Ishikawa (cell line): Measurements from ENCODE around the gene CACNA2D2.

Source experiments
- EP300 ChIP-seq: IDR thresholded peaks from 2 replicates; pipeline ENCODE4 v1.6.1; 2012; ENCODE audit warnings: borderline replicate concordance
- FOXM1 ChIP-seq: IDR thresholded peaks from 2 replicates; pipeline ENCODE4 v1.6.1; 2012; ENCODE audit warnings: low read depth, borderline replicate concordance
- TF ChIP-seq, protein P1 (sequence below): IDR thresholded peaks from 2 replicates; pipeline ENCODE4 v1.6.1; 2012
- TF ChIP-seq, protein P2 (sequence below): IDR thresholded peaks from 2 replicates; pipeline ENCODE4 v1.6.1; 2012; ENCODE audit warnings: low read depth, mild to moderate bottlenecking

DNA sequence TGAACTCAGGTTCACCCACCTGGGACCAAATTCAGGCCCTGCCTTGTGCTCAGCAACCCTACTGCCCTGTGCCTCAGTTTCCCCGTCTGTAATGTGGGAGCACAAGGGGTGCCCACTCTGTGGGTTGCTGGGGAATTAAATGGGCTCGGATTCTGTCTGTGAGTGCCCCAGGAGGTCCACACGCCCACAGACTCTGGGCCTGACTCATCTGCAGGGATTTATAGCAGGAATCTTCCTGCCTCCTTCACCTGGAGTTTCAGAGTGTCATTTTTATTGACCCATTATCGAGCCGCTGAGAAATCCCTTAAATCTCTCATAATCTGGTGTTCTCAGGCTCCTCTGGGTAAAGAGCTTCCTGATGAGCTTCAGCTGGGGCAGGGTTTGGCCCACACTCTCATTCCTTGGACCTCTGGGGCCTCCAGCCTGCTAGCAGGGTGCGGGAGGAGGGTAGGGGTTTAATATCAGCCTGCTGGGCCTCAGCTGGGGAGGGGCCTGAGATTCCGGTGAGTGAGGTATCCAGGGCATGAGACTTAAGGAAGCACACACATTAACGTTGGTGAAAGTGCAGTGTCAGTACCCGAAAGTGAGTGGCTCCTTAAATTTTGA lies 47.7 kb upstream of the CACNA2D2 start:
- TF ChIP-seq EP300: no peak
- TF ChIP-seq FOXM1: no peak
- TF ChIP-seq, protein P1, sequence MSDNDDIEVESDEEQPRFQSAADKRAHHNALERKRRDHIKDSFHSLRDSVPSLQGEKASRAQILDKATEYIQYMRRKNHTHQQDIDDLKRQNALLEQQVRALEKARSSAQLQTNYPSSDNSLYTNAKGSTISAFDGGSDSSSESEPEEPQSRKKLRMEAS: no peak
- TF ChIP-seq, protein P2, sequence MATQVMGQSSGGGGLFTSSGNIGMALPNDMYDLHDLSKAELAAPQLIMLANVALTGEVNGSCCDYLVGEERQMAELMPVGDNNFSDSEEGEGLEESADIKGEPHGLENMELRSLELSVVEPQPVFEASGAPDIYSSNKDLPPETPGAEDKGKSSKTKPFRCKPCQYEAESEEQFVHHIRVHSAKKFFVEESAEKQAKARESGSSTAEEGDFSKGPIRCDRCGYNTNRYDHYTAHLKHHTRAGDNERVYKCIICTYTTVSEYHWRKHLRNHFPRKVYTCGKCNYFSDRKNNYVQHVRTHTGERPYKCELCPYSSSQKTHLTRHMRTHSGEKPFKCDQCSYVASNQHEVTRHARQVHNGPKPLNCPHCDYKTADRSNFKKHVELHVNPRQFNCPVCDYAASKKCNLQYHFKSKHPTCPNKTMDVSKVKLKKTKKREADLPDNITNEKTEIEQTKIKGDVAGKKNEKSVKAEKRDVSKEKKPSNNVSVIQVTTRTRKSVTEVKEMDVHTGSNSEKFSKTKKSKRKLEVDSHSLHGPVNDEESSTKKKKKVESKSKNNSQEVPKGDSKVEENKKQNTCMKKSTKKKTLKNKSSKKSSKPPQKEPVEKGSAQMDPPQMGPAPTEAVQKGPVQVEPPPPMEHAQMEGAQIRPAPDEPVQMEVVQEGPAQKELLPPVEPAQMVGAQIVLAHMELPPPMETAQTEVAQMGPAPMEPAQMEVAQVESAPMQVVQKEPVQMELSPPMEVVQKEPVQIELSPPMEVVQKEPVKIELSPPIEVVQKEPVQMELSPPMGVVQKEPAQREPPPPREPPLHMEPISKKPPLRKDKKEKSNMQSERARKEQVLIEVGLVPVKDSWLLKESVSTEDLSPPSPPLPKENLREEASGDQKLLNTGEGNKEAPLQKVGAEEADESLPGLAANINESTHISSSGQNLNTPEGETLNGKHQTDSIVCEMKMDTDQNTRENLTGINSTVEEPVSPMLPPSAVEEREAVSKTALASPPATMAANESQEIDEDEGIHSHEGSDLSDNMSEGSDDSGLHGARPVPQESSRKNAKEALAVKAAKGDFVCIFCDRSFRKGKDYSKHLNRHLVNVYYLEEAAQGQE: no peak
